Left ventricle myocardium inferior (tissue), 1 donor: ENCODE measurements around the gene NMNAT1. TPM values are rescaled to one million over a fixed set of nuclear protein-coding genes. Genes with fewer than 3 reads are reported as not detected.

Experiments used
- DNase-seq: peaks from one replicate; pipeline ENCODE4 v3.0.0-alpha.2; 2020
- H3K27ac ChIP-seq: fragments of 200-600 bp; replicated peaks from 2 replicates; pipeline ENCODE4 v1.8.0; 2021
- H3K27me3 ChIP-seq: fragments of 200-600 bp; 2 replicates; pipeline ENCODE4 v1.8.0; 2021; ENCODE audit warnings: low read depth
- H3K36me3 ChIP-seq: fragments of 200-600 bp; 2 replicates; pipeline ENCODE4 v1.8.0; 2021
- H3K4me1 ChIP-seq: fragments of 200-600 bp; 2 replicates; pipeline ENCODE4 v1.8.0; 2021
- H3K4me3 ChIP-seq: fragments of 200-600 bp; 2 replicates; pipeline ENCODE4 v1.8.0; 2021; ENCODE audit warnings: mild to moderate bottlenecking, moderate library complexity
- H3K9me3 ChIP-seq: fragments of 200-600 bp; replicated peaks from 2 replicates; pipeline ENCODE4 v1.8.0; 2021
- intact Hi-C: fragments of 100-400 bp; cut with micrococcal nuclease; formaldehyde crosslinking; loops from one replicate; pipeline ENCODE4 v1.11.0; 2022
- total RNA-seq: library from RNA; stranded (reverse); fragmentation: NEBNext Ultra II Directional; extraction: Animal tissue kit (Norgen Biotek cat#: 25700); gene quantifications from one replicate; pipeline ENCODE4 v1.2.1, GENCODE V29; 2021
- TF ChIP-seq, protein P1 (sequence below): fragments of 200-600 bp; IDR thresholded peaks from 2 replicates; pipeline ENCODE4 v1.8.0; 2021; ENCODE audit warnings: antibody characterized with exemption, mild to moderate bottlenecking, borderline replicate concordance
- donor health status: DM: no; HTN: yes; CAD: no; lungs with severe emphysema.

Gene NMNAT1
- total RNA-seq, 1 donor from 2014 or later: 22.2 TPM

DNA sequence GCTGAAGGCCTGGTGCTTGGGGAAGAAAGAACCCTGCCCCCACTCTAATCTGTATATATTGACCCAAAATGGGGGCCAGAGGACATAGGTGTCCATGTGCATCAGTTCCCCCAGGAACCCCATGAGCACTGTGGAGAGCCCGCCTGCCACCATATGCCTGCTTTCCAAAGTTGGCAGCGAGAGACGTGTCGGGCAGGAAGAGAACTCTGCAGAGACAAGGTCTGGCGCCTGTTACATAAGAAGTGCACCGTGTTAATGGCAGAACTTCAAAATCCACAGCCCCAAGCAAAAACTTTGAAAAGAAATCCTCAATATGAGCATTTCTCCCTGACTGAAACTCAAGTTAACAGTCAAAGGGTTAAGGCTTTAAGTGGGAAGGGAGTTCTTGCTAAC lies 41.2 kb upstream of the NMNAT1 start:
- Histone ChIP-seq H3K27ac (peak overlapping the region; percentile 97), H3K27me3 (no peaks in the 10 kb centered on the region), H3K9me3 (no peaks in the 10 kb centered on the region), H3K36me3 (no peaks in the 10 kb centered on the region), H3K4me3 (peak overlapping the region; percentile 66), H3K4me1 (peaks cover 88% of the 10 kb centered on the region)
- TF ChIP-seq, protein P1, sequence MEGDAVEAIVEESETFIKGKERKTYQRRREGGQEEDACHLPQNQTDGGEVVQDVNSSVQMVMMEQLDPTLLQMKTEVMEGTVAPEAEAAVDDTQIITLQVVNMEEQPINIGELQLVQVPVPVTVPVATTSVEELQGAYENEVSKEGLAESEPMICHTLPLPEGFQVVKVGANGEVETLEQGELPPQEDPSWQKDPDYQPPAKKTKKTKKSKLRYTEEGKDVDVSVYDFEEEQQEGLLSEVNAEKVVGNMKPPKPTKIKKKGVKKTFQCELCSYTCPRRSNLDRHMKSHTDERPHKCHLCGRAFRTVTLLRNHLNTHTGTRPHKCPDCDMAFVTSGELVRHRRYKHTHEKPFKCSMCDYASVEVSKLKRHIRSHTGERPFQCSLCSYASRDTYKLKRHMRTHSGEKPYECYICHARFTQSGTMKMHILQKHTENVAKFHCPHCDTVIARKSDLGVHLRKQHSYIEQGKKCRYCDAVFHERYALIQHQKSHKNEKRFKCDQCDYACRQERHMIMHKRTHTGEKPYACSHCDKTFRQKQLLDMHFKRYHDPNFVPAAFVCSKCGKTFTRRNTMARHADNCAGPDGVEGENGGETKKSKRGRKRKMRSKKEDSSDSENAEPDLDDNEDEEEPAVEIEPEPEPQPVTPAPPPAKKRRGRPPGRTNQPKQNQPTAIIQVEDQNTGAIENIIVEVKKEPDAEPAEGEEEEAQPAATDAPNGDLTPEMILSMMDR: no peak
- intact Hi-C loops: no loop called here
- DNase-seq: no peak

DNA sequence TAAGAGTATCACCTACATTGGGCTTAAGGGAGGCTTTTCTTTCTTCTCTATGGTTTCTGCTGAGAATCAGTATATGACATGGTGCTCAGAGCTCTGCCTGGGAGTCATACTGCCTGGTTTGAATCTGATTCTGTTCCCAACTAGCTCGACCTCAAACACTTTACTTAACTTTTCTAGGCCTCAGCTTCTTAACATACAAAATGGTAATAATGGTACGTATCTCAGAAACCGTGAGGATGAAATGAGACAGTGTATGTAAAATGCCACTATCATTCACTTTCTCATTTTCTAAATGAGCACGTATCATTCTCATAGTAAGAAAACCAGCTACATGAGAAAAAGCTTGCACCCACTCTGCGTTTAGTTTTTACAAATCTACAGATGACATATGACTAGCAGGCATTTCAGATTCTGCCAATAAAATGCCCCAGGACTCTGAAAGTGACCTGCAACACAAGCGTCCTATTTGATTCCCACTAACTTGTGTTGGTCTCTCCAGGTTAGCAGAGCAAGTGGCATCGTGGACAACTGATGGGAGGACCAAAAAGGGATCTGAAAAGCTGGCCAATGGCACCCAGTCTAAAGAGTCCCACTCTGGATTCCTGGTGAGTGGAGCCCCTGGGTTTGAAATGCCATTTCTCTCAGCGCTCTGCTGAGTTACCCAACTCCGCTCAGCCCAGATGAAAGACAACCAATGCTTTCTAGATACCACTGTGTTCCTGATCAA lies 39.3 kb upstream of the NMNAT1 start:
- H3K36me3 ChIP-seq: no peaks in the 10 kb centered on the region
- no peaks in the 10 kb centered on the region for H3K27me3 ChIP-seq
- intact Hi-C loops: no loop called here
- H3K9me3 ChIP-seq: no peaks in the 10 kb centered on the region
- H3K4me3 ChIP-seq: no peak overlapping the region
- peaks cover 98% of the 10 kb centered on the region for H3K4me1 ChIP-seq
- TF ChIP-seq, protein P1: no peak
- DNase-seq: no peak
- H3K27ac ChIP-seq: peak overlapping the region; percentile 97

DNA sequence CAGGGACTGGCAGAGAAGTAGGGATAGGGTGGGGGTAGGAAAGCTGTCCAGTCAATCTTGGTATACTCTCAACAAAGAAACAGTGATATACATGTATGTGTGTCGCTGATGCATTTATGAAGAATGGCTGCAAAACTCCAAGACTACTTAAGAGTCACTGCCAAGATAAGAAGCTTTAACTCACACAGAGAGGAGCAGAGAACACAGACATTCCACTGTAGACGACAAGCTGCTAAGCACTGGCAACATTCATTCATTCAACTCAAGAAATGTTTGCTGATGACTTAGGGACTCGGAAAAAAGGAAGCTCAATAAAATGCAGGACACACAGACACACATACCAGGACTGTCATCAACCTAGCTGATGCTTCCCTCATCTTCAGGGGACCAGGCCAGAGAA lies 38.7 kb upstream of the NMNAT1 start:
- intact Hi-C loops: no loop called here
- Histone ChIP-seq H3K27ac (peak overlapping the region; percentile 97), H3K27me3 (no peaks in the 10 kb centered on the region), H3K4me1 (peaks cover 99% of the 10 kb centered on the region), H3K4me3 (no peak overlapping the region), H3K36me3 (no peaks in the 10 kb centered on the region), H3K9me3 (no peaks in the 10 kb centered on the region)
- no peak for DNase-seq
- TF ChIP-seq, protein P1: no peak

DNA sequence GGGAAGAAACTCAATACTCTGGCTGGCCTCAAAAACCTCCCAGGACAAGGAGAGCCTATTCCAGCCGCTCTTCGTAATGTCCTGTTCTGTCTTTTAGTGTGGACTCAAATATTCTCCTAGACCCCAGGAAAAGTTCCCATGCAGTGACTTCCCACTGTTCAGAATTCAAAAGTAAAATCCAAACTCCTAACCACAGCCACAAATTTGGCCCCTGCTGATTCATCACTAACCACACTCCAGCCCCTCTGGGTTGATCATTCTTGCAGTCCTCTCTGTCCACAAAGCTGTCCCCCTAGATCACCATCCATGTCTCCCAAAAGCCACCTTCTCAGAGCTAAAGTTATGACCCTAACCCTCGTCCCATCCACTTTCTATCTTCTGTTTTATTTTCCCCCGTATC lies 38.3 kb upstream of the NMNAT1 start:
- Histone ChIP-seq H3K27me3 (no peaks in the 10 kb centered on the region), H3K4me1 (peaks cover 97% of the 10 kb centered on the region), H3K4me3 (no peak overlapping the region), H3K9me3 (no peaks in the 10 kb centered on the region), H3K36me3 (no peaks in the 10 kb centered on the region), H3K27ac (peak overlapping the region; percentile 97)
- no peak for DNase-seq
- intact Hi-C loops: no loop called here
- TF ChIP-seq, protein P1: no peak

DNA sequence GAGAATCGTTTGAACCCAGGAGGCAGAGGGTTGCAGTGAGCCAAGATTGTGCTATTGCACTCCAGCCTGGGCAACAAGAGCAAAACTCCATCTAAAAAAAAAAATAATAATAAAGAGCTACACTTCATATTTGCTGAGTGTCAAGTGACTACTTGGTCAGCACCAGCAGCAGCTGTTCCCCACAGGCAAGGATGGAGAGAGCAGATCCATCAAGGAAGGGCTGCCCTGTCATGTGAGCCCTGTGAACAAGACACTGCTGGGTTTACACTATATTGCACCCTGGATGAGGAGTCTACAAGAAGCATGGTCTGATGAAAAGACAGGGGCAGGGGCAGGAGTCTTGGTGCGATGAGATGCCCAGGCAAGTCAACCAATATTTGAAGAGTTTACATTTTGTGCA lies 36.8 kb upstream of the NMNAT1 start:
- DNase-seq: no peak
- Histone ChIP-seq H3K36me3 (no peaks in the 10 kb centered on the region), H3K27ac (no peak overlapping the region), H3K27me3 (no peaks in the 10 kb centered on the region), H3K4me3 (no peak overlapping the region), H3K9me3 (no peaks in the 10 kb centered on the region), H3K4me1 (peaks cover 91% of the 10 kb centered on the region)
- intact Hi-C loops: no loop called here
- TF ChIP-seq, protein P1: no peak
